PC-3 (cell line): ENCODE results near the gene MPV17.

Experiments used
- CTCF ChIP-seq: fragments of 300-600 bp; sonication (generic); conservative IDR thresholded peaks from 2 replicates; pipeline ENCODE4 v1.5.1; 2017; ENCODE audit warnings: antibody characterized with exemption, low read depth, mild to moderate bottlenecking, low read length
- EZH2phosphoT487 ChIP-seq: fragments of 300-600 bp; sonication (generic); IDR thresholded peaks from 2 replicates; pipeline ENCODE4 v1.6.1; 2018; ENCODE audit warnings: mild to moderate bottlenecking, antibody characterized with exemption, low read length, borderline replicate concordance

- TF ChIP-seq CTCF (peak; percentile 70), EZH2phosphoT487 (no peak)
Measured at GRCh38 chr2:27320958-27321543, 1.8 kb downstream of the MPV17 start.
